Brain microvascular endothelial cell (primary cell): ENCODE measurements around the gene SPNS2.

Experiments used
- DNase-seq: peaks from one replicate; pipeline ENCODE4 v3.0.0-alpha.2; 2020
- H3K27ac ChIP-seq: fragments of 250-450 bp; sonication (Bioruptor Pico); 2 replicates; pipeline ENCODE4 v1.5.1; 2020; ENCODE audit warnings: mild to moderate bottlenecking, moderate library complexity
- H3K27me3 ChIP-seq: fragments of 250-450 bp; sonication (Bioruptor Pico); replicated peaks from 2 replicates; pipeline ENCODE4 v1.5.1; 2020; ENCODE audit warnings: mild to moderate bottlenecking
- H3K36me3 ChIP-seq: fragments of 250-450 bp; sonication (Bioruptor Pico); replicated peaks from 2 replicates; pipeline ENCODE4 v1.5.1; 2020; ENCODE audit warnings: mild to moderate bottlenecking
- H3K4me3 ChIP-seq: 2 replicates; pipeline ENCODE4 v1.5.1; 2011; ENCODE audit warnings: low read depth, mild to moderate bottlenecking, control low read depth, low read length, moderate library complexity
- in situ Hi-C: cut with HindIII; loops from 2 replicates; pipeline ENCODE4 v1.10.0; 2017; ENCODE audit warnings: low sequenced_read_pairs, low pct_ligation_motif_present
- TF ChIP-seq, protein P1 (sequence below): IDR thresholded peaks from 2 replicates; pipeline ENCODE4 v1.5.1; 2011; ENCODE audit warnings: low read depth, mild to moderate bottlenecking, moderate library complexity, low read length, control low read depth, inconsistent platforms; ENCODE audit errors: missing control alignments

Gene SPNS2

GRCh38 chr17:4555873-4556759 lies 57.4 kb downstream of the SPNS2 start:
- H3K27ac ChIP-seq, result no peak overlapping the region
- DNase-seq, result no peak
- peak overlapping the region; percentile 97 for H3K4me3 ChIP-seq
- H3K27me3 ChIP-seq, result no peaks in the 10 kb centered on the region
- in situ Hi-C loops, result no loop called here
- peaks cover 19% of the 10 kb centered on the region for H3K36me3 ChIP-seq
- TF ChIP-seq, protein P1, sequence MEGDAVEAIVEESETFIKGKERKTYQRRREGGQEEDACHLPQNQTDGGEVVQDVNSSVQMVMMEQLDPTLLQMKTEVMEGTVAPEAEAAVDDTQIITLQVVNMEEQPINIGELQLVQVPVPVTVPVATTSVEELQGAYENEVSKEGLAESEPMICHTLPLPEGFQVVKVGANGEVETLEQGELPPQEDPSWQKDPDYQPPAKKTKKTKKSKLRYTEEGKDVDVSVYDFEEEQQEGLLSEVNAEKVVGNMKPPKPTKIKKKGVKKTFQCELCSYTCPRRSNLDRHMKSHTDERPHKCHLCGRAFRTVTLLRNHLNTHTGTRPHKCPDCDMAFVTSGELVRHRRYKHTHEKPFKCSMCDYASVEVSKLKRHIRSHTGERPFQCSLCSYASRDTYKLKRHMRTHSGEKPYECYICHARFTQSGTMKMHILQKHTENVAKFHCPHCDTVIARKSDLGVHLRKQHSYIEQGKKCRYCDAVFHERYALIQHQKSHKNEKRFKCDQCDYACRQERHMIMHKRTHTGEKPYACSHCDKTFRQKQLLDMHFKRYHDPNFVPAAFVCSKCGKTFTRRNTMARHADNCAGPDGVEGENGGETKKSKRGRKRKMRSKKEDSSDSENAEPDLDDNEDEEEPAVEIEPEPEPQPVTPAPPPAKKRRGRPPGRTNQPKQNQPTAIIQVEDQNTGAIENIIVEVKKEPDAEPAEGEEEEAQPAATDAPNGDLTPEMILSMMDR, result no peak

DNA sequence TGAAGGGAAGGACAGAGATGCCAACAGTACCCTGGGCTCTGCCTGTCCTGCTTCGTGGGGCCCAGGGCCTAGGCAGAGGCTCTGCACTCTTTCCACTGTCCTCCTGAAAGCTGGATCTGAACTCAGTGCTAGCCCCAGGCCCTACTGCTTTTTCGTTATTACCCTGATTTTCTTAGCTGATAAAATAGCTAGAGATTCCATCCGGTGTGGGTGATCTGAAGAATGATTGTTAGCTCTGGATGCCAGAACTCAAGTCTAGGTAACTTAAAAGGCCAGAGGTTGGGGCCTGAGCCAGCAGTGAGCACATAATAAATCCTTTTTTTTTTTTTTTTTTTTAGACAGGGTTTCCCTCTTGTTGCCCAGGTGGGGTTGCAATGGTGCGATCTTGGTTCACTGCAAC lies 58.3 kb downstream of the SPNS2 start:
- in situ Hi-C loops, result no loop called here
- Histone ChIP-seq H3K27me3 (no peaks in the 10 kb centered on the region), H3K27ac (no peak overlapping the region), H3K4me3 (no peak overlapping the region), H3K36me3 (peaks cover 12% of the 10 kb centered on the region)
- TF ChIP-seq, protein P1, result no peak
- DNase-seq, result no peak

- TF ChIP-seq, protein P1, result no peak
- H3K27ac ChIP-seq, result no peak overlapping the region
- no peak overlapping the region for H3K4me3 ChIP-seq
- peaks cover 6% of the 10 kb centered on the region for H3K36me3 ChIP-seq
- no peak for DNase-seq
- in situ Hi-C loops, result no loop called here
- no peaks in the 10 kb centered on the region for H3K27me3 ChIP-seq
These were observed 59.1 kb downstream of the SPNS2 start for GRCh38 chr17:4557626-4558346.

- no peaks in the 10 kb centered on the region for H3K27me3 ChIP-seq
- H3K4me3 ChIP-seq, result no peak overlapping the region
- TF ChIP-seq, protein P1, result no peak
- no peaks in the 10 kb centered on the region for H3K36me3 ChIP-seq
- in situ Hi-C loops, result no loop called here
- DNase-seq, result no peak
- no peak overlapping the region for H3K27ac ChIP-seq
These were observed 59.8 kb downstream of the SPNS2 start for GRCh38 chr17:4558347-4558971.

GRCh38 chr17:4559139-4559791 lies 60.6 kb downstream of the SPNS2 start:
- in situ Hi-C loops, result no loop called here
- H3K27ac ChIP-seq, result no peak overlapping the region
- DNase-seq, result no peak
- TF ChIP-seq, protein P1, result no peak
- no peaks in the 10 kb centered on the region for H3K27me3 ChIP-seq
- H3K36me3 ChIP-seq, result no peaks in the 10 kb centered on the region
- no peak overlapping the region for H3K4me3 ChIP-seq
